H1 (cell line): ENCODE results near the gene TEKT1.

Source experiments
- ATF2 ChIP-seq: IDR thresholded peaks from 2 replicates; pipeline ENCODE4 v1.6.1; 2012; ENCODE audit warnings: low read length, inconsistent platforms
- ATF3 ChIP-seq: IDR thresholded peaks from 2 replicates; pipeline ENCODE4 v1.6.1; 2011; ENCODE audit warnings: low read depth, mild to moderate bottlenecking, low read length; ENCODE audit not compliant: insufficient read depth
- CEBPB ChIP-seq: IDR thresholded peaks from 2 replicates; pipeline ENCODE4 v1.6.1; 2012; ENCODE audit warnings: low read depth, low read length
- CHD1 ChIP-seq: IDR thresholded peaks from 2 replicates; pipeline ENCODE4 v1.6.1; 2012; ENCODE audit warnings: low read depth, low read length, improper control_type of control experiment
- CTCF ChIP-seq, 3 experiments: IDR thresholded peaks; 1 replicate in 2 of 3; 2 replicates in 1 of 3; pipeline versions ENCODE4 v1.5.1 to v1.6.1; 2011; ENCODE audit warnings: low read length in 3 of 3, mild to moderate bottlenecking in 3 of 3, inconsistent platforms in 2 of 3, low read depth in 1 of 3, moderate library complexity in 1 of 3; ENCODE audit not compliant: insufficient read depth in 1 of 3; ENCODE audit errors: control extremely low read depth in 1 of 3
- GABPA ChIP-seq: IDR thresholded peaks from 2 replicates; pipeline ENCODE4 v1.6.1; 2011; ENCODE audit warnings: mild to moderate bottlenecking, low read length, moderate library complexity, borderline replicate concordance; ENCODE audit not compliant: insufficient read depth
- KDM5A ChIP-seq: fragments of 200-600 bp; IDR thresholded peaks from 2 replicates; pipeline ENCODE4 v1.7.1; 2012; ENCODE audit warnings: mild to moderate bottlenecking, low read length, inconsistent platforms, mixed read lengths
- MAX ChIP-seq: IDR thresholded peaks from 2 replicates; pipeline ENCODE4 v1.6.1; 2012; ENCODE audit warnings: inconsistent platforms
- NRF1 ChIP-seq: IDR thresholded peaks from 2 replicates; pipeline ENCODE4 v1.6.1; 2011; ENCODE audit warnings: mild to moderate bottlenecking, low read depth, low read length, improper control_type of control experiment
- POLR2A ChIP-seq, 2 experiments: IDR thresholded peaks; 1 replicate in 1 of 2; 2 replicates in 1 of 2; pipeline ENCODE4 v1.6.1; 2011; ENCODE audit warnings: low read depth in 2 of 2, low read length in 2 of 2, mild to moderate bottlenecking in 2 of 2; ENCODE audit errors: control extremely low read depth in 1 of 2
- POLR2AphosphoS5 ChIP-seq: IDR thresholded peaks from 2 replicates; pipeline ENCODE4 v1.6.1; 2011; ENCODE audit warnings: low read depth, low read length
- SP2 ChIP-seq: IDR thresholded peaks from 2 replicates; pipeline ENCODE4 v1.6.1; 2012; ENCODE audit warnings: mild to moderate bottlenecking, low read length, inconsistent platforms
- SUZ12 ChIP-seq: fragments of 200-600 bp; sonication (generic); IDR thresholded peaks from 2 replicates; pipeline ENCODE4 v1.6.1; 2012; ENCODE audit warnings: mild to moderate bottlenecking, inconsistent platforms, low read length, moderate library complexity, mixed read lengths
- TAF1 ChIP-seq: IDR thresholded peaks from 2 replicates; pipeline ENCODE4 v1.6.1; 2011; ENCODE audit warnings: mild to moderate bottlenecking, low read depth, low read length

- TF ChIP-seq CTCF (IDR thresholded peaks at IDR 0.05; ENCODE audit: control extremely low read depth in 1 of 3, insufficient read depth in 1 of 3, low read depth in 1 of 3, low read length in 3 of 3) (no peak), ATF3 (no peak), TAF1 (no peak), KDM5A (no peak), POLR2AphosphoS5 (no peak), ATF2 (no peak), CEBPB (no peak), SUZ12 (no peak), POLR2A (IDR thresholded peaks at IDR 0.05; ENCODE audit: control extremely low read depth in 1 of 2, low read depth in 2 of 2, low read length in 2 of 2) (no peak), SP2 (no peak), NRF1 (no peak), GABPA (no peak), CHD1 (no peak), MAX (no peak)
These were observed 37.1 kb upstream of the TEKT1 start for GRCh38 chr17:6868582-6868981.
